Trophoblast cell (in vitro differentiated cells and primary cell): ENCODE measurements around the gene HOMEZ.

Source experiments
- DNase-seq, 2 donors: peaks; one replicate each; pipeline ENCODE4 v3.0.0-alpha.2; 2016
- H2AFZ ChIP-seq: 2 replicates; pipeline ENCODE4 v1.6.1; 2013; ENCODE audit warnings: low read length, moderate library complexity, mild to moderate bottlenecking; ENCODE audit not compliant: insufficient read depth, poor library complexity
- H2AK5ac ChIP-seq: 2 replicates; pipeline ENCODE4 v1.6.1; 2013; ENCODE audit warnings: mild to moderate bottlenecking, low read length
- H2BK120ac ChIP-seq: 2 replicates; pipeline ENCODE4 v1.6.1; 2013; ENCODE audit warnings: low read length, mild to moderate bottlenecking, moderate library complexity; ENCODE audit not compliant: insufficient read depth, poor library complexity
- H2BK12ac ChIP-seq: 2 replicates; pipeline ENCODE4 v1.6.1; 2013; ENCODE audit warnings: mild to moderate bottlenecking, low read length, moderate library complexity
- H2BK5ac ChIP-seq: 2 replicates; pipeline ENCODE4 v1.6.1; 2013; ENCODE audit warnings: low read length, low read depth, moderate library complexity, mild to moderate bottlenecking; ENCODE audit not compliant: poor library complexity
- H3K14ac ChIP-seq: 2 replicates; pipeline ENCODE4 v1.6.1; 2013; ENCODE audit warnings: mild to moderate bottlenecking, low read length
- H3K18ac ChIP-seq: 2 replicates; pipeline ENCODE4 v1.6.1; 2013; ENCODE audit warnings: mild to moderate bottlenecking, low read length
- H3K23ac ChIP-seq: 2 replicates; pipeline ENCODE4 v1.6.1; 2013; ENCODE audit warnings: low read length
- H3K27ac ChIP-seq: 2 replicates; pipeline ENCODE4 v1.5.1; 2013; ENCODE audit warnings: low read depth, mild to moderate bottlenecking, inconsistent platforms, low read length, moderate library complexity
- H3K27me3 ChIP-seq: 2 replicates; pipeline ENCODE4 v1.6.1; 2013; ENCODE audit warnings: inconsistent platforms, mild to moderate bottlenecking, low read length, moderate library complexity; ENCODE audit not compliant: insufficient read depth
- H3K36me3 ChIP-seq, 2 experiments: 1 replicate in 1 of 2; 2 replicates in 1 of 2; pipeline ENCODE4 v1.6.1; 2013; ENCODE audit warnings: low read length in 2 of 2, mild to moderate bottlenecking in 2 of 2, moderate library complexity in 1 of 2; ENCODE audit not compliant: insufficient read depth in 2 of 2, control insufficient read depth in 1 of 2
- H3K4ac ChIP-seq: 2 replicates; pipeline ENCODE4 v1.6.1; 2013; ENCODE audit warnings: low read depth, mild to moderate bottlenecking, low read length, moderate library complexity
- H3K4me1 ChIP-seq, 2 experiments: 1 replicate in 1 of 2; 2 replicates in 1 of 2; pipeline ENCODE4 v1.6.1; 2013; ENCODE audit warnings: low read length in 2 of 2, mild to moderate bottlenecking in 2 of 2, moderate library complexity in 1 of 2; ENCODE audit not compliant: insufficient read depth in 2 of 2, control insufficient read depth in 1 of 2
- H3K4me2 ChIP-seq: 2 replicates; pipeline ENCODE4 v1.6.1; 2013; ENCODE audit warnings: inconsistent platforms, mild to moderate bottlenecking, low read length, moderate library complexity
- H3K4me3 ChIP-seq: 2 replicates; pipeline ENCODE4 v1.5.1; 2013; ENCODE audit warnings: mild to moderate bottlenecking, low read depth, low read length, inconsistent platforms
- H3K79me1 ChIP-seq: one replicate; pipeline ENCODE4 v1.6.1; 2013; ENCODE audit warnings: low read length
- H3K79me2 ChIP-seq: 2 replicates; pipeline ENCODE4 v1.6.1; 2013; ENCODE audit warnings: low read length, mild to moderate bottlenecking; ENCODE audit not compliant: control insufficient read depth, insufficient read depth, poor library complexity
- H3K9ac ChIP-seq: 2 replicates; pipeline ENCODE4 v1.6.1; 2013; ENCODE audit warnings: mild to moderate bottlenecking, low read length
- H3K9me3 ChIP-seq: 2 replicates; pipeline ENCODE4 v1.6.1; 2013; ENCODE audit warnings: low read depth, mild to moderate bottlenecking, control low read depth, inconsistent platforms, low read length; ENCODE audit not compliant: insufficient read depth
- H4K12ac ChIP-seq: 2 replicates; pipeline ENCODE4 v1.6.1; 2013; ENCODE audit warnings: low read depth, mild to moderate bottlenecking, low read length, moderate library complexity
- H4K8ac ChIP-seq: 2 replicates; pipeline ENCODE4 v1.6.1; 2013; ENCODE audit warnings: low read depth, mild to moderate bottlenecking, low read length, moderate library complexity
- H4K91ac ChIP-seq: one replicate; pipeline ENCODE4 v1.6.1; 2013; ENCODE audit warnings: low read depth, mild to moderate bottlenecking, low read length, moderate library complexity
- WGBS: extraction: QIAGEN DNeasy Blood & Tissue Kit; methylation state at CpG from one replicate; pipeline ENCODE4 v1.1.7; 2013; ENCODE audit warnings: missing lambda C conversion rate; ENCODE audit not compliant: insufficient read length, insufficient coverage; ENCODE audit errors: extremely low coverage; 5-methylcytosine and 5-hydroxymethylcytosine counted together

HOMEZ gene

GRCh38 chr14:23248601-23249000, 37.3 kb downstream of the HOMEZ start:
- Histone ChIP-seq H3K27me3 (no peaks in the 10 kb centered on the region), H3K79me1 (no peaks in the 10 kb centered on the region), H3K36me3 (no peaks in the 10 kb centered on the region)

GRCh38 chr14:23245282-23245681, 40.6 kb downstream of the HOMEZ start:
- H3K18ac ChIP-seq: no peak overlapping the region
- H2BK12ac ChIP-seq: no peak overlapping the region
- no peak for DNase-seq
- no peak overlapping the region for H4K12ac ChIP-seq
- no peaks in the 10 kb centered on the region for H3K9me3 ChIP-seq
- H2BK5ac ChIP-seq: no peak overlapping the region
- no peak overlapping the region for H2BK120ac ChIP-seq
- no peaks in the 10 kb centered on the region for H3K27me3 ChIP-seq
- no peaks in the 10 kb centered on the region for H3K79me2 ChIP-seq
- H2AFZ ChIP-seq: no peak overlapping the region
- no peaks in the 10 kb centered on the region for H3K79me1 ChIP-seq
- H3K4me2 ChIP-seq: no peak overlapping the region
- no peaks in the 10 kb centered on the region for H3K36me3 ChIP-seq
- H3K4ac ChIP-seq: no peak overlapping the region
- no peak overlapping the region for H3K9ac ChIP-seq
- H3K4me3 ChIP-seq: no peak overlapping the region
- H3K4me1 ChIP-seq: no peaks in the 10 kb centered on the region
- H3K14ac ChIP-seq: no peak overlapping the region
- H3K23ac ChIP-seq: no peak overlapping the region
- no peak overlapping the region for H3K27ac ChIP-seq
- no peak overlapping the region for H2AK5ac ChIP-seq
- no peak overlapping the region for H4K91ac ChIP-seq
- H4K8ac ChIP-seq: no peak overlapping the region

More at GRCh38 chr14:23248601-23249000, 37.3 kb downstream of the HOMEZ start:
- H3K9me3 ChIP-seq: no peaks in the 10 kb centered on the region
- no peak overlapping the region for H4K91ac ChIP-seq
- H3K27ac ChIP-seq: no peak overlapping the region
- H2BK5ac ChIP-seq: no peak overlapping the region
- H3K79me2 ChIP-seq: no peaks in the 10 kb centered on the region
- H3K4me2 ChIP-seq: no peak overlapping the region
- no peak overlapping the region for H2BK120ac ChIP-seq
- no peak for DNase-seq
- no peak overlapping the region for H2AFZ ChIP-seq
- no peak overlapping the region for H3K14ac ChIP-seq
- H3K9ac ChIP-seq: no peak overlapping the region
- H4K12ac ChIP-seq: no peak overlapping the region
- WGBS: no CpG with 5 or more reads among the region's 7 CpGs
- H3K4me3 ChIP-seq: no peak overlapping the region
- H3K23ac ChIP-seq: no peak overlapping the region
- no peak overlapping the region for H3K4ac ChIP-seq
- no peaks in the 10 kb centered on the region for H3K4me1 ChIP-seq
- no peak overlapping the region for H3K18ac ChIP-seq
- H2BK12ac ChIP-seq: no peak overlapping the region
- H2AK5ac ChIP-seq: no peak overlapping the region
- no peak overlapping the region for H4K8ac ChIP-seq

GRCh38 chr14:23243066-23243465, 42.9 kb downstream of the HOMEZ start:
- Histone ChIP-seq H3K27me3 (no peaks in the 10 kb centered on the region), H2BK120ac (no peak overlapping the region), H3K4me2 (no peak overlapping the region), H4K8ac (no peak overlapping the region), H3K79me1 (no peaks in the 10 kb centered on the region), H4K12ac (no peak overlapping the region), H3K27ac (no peak overlapping the region), H2AK5ac (no peak overlapping the region), H3K14ac (no peak overlapping the region), H3K4me3 (no peak overlapping the region), H2BK12ac (no peak overlapping the region), H2AFZ (no peak overlapping the region), H3K4ac (no peak overlapping the region), H3K4me1 (no peaks in the 10 kb centered on the region), H3K36me3 (no peaks in the 10 kb centered on the region), H3K79me2 (no peaks in the 10 kb centered on the region), H3K23ac (no peak overlapping the region), H3K9me3 (no peaks in the 10 kb centered on the region), H4K91ac (no peak overlapping the region), H2BK5ac (no peak overlapping the region), H3K18ac (no peak overlapping the region), H3K9ac (no peak overlapping the region)
- no CpG with 5 or more reads among the region's 2 CpGs for WGBS
- DNase-seq: no peak

- H3K4me1 ChIP-seq: no peaks in the 10 kb centered on the region
- no peak overlapping the region for H2AFZ ChIP-seq
- no peak overlapping the region for H3K23ac ChIP-seq
- H2BK5ac ChIP-seq: no peak overlapping the region
- H3K36me3 ChIP-seq: no peaks in the 10 kb centered on the region
- no peaks in the 10 kb centered on the region for H3K79me2 ChIP-seq
- no peak overlapping the region for H3K9ac ChIP-seq
- H3K4me2 ChIP-seq: no peak overlapping the region
- no peak overlapping the region for H2AK5ac ChIP-seq
- H4K12ac ChIP-seq: no peak overlapping the region
- no CpG with 5 or more reads among the region's 3 CpGs for WGBS
- no peaks in the 10 kb centered on the region for H3K9me3 ChIP-seq
- no peak overlapping the region for H2BK120ac ChIP-seq
- no peak overlapping the region for H3K18ac ChIP-seq
- no peak overlapping the region for H4K91ac ChIP-seq
- peaks cover 3% of the 10 kb centered on the region for H3K79me1 ChIP-seq
- DNase-seq: no peak
- no peak overlapping the region for H3K27ac ChIP-seq
- H3K4ac ChIP-seq: no peak overlapping the region
- H3K14ac ChIP-seq: no peak overlapping the region
- no peaks in the 10 kb centered on the region for H3K27me3 ChIP-seq
- H2BK12ac ChIP-seq: no peak overlapping the region
- H4K8ac ChIP-seq: no peak overlapping the region
- no peak overlapping the region for H3K4me3 ChIP-seq
Observed at GRCh38 chr14:23242076-23242475, 43.9 kb downstream of the HOMEZ start.
